Mesodermal cell (in vitro differentiated cells): ENCODE results near the gene COX8C.

Experiments
- H3K27ac ChIP-seq: 2 replicates; pipeline ENCODE4 v1.7.0; 2013; ENCODE audit warnings: mild to moderate bottlenecking, low read depth, low read length, moderate library complexity; ENCODE audit not compliant: severe bottlenecking
- H3K36me3 ChIP-seq: 2 replicates; pipeline ENCODE4 v1.7.1; 2013; ENCODE audit warnings: mild to moderate bottlenecking, low read length, moderate library complexity; ENCODE audit not compliant: control insufficient read depth, insufficient read depth
- H3K4me1 ChIP-seq: one replicate; pipeline ENCODE4 v1.7.1; 2013; ENCODE audit warnings: mild to moderate bottlenecking, low read length; ENCODE audit not compliant: insufficient read depth, control insufficient read depth, poor library complexity, severe bottlenecking
- H3K4me3 ChIP-seq: 2 replicates; pipeline ENCODE4 v1.7.0; 2013; ENCODE audit warnings: low read length, control low read depth, mild to moderate bottlenecking; ENCODE audit not compliant: insufficient read depth, poor library complexity, severe bottlenecking; ENCODE audit errors: extremely low read depth
- H3K9me3 ChIP-seq: 2 replicates; pipeline ENCODE4 v1.7.1; 2013; ENCODE audit warnings: mild to moderate bottlenecking, low read length, moderate library complexity; ENCODE audit not compliant: control insufficient read depth
- WGBS, 2 experiments: methylation state at CpG; one replicate each; pipeline ENCODE4 v1.1.5; 2013; ENCODE audit warnings: missing lambda C conversion rate in 2 of 2; ENCODE audit not compliant: insufficient coverage in 2 of 2; 5-methylcytosine and 5-hydroxymethylcytosine counted together

The COX8C gene

GRCh38 chr14:93308686-93309345 is 38.2 kb upstream of the COX8C start:
- H3K36me3 ChIP-seq: no peaks in the 10 kb centered on the region
- H3K27ac ChIP-seq: no peak overlapping the region
- WGBS, 2 experiments: 74 to 100% methylated on average over 1 to 2 of the region's 2 CpGs
- H3K4me3 ChIP-seq: no peak overlapping the region
- H3K4me1 ChIP-seq: peaks cover under 1% of the 10 kb centered on the region
- H3K9me3 ChIP-seq: no peaks in the 10 kb centered on the region

GRCh38 chr14:93309427-93309966 is 37.5 kb upstream of the COX8C start:
- WGBS, 2 experiments: 86 to 100% methylated on average over 1 to 2 of the region's 2 CpGs
- Histone ChIP-seq H3K4me1 (no peaks in the 10 kb centered on the region), H3K36me3 (no peaks in the 10 kb centered on the region), H3K27ac (no peak overlapping the region), H3K9me3 (no peaks in the 10 kb centered on the region), H3K4me3 (no peak overlapping the region)

GRCh38 chr14:93311082-93311481 is 35.9 kb upstream of the COX8C start:
- H3K4me3 ChIP-seq: no peak overlapping the region
- peaks cover 4% of the 10 kb centered on the region for H3K36me3 ChIP-seq
- H3K9me3 ChIP-seq: no peaks in the 10 kb centered on the region
- H3K4me1 ChIP-seq: no peaks in the 10 kb centered on the region
- WGBS, 2 experiments: 80 to 100% methylated on average over 1 of the region's 1 CpG
- no peak overlapping the region for H3K27ac ChIP-seq

GRCh38 chr14:93315575-93315974 is 31.4 kb upstream of the COX8C start:
- Histone ChIP-seq H3K9me3 (no peaks in the 10 kb centered on the region), H3K36me3 (peaks cover 10% of the 10 kb centered on the region), H3K4me3 (no peak overlapping the region), H3K27ac (no peak overlapping the region), H3K4me1 (peaks cover 35% of the 10 kb centered on the region)

GRCh38 chr14:93316716-93317115 is 30.3 kb upstream of the COX8C start:
- Histone ChIP-seq H3K36me3 (peaks cover 15% of the 10 kb centered on the region), H3K9me3 (no peaks in the 10 kb centered on the region), H3K4me3 (no peak overlapping the region), H3K27ac (no peak overlapping the region), H3K4me1 (peaks cover 39% of the 10 kb centered on the region)
- WGBS, 2 experiments: 89 to 100% methylated on average over 3 of the region's 4 CpGs

- 100% methylated on average over 1 of the region's 7 CpGs; no CpG with 5 or more reads in 1 of the 2 experiments for WGBS, 2 experiments
- H3K27ac ChIP-seq: peak overlapping the region; percentile 88
- no peak overlapping the region for H3K4me3 ChIP-seq
- peaks cover 39% of the 10 kb centered on the region for H3K4me1 ChIP-seq
- H3K36me3 ChIP-seq: peaks cover 15% of the 10 kb centered on the region
- H3K9me3 ChIP-seq: no peaks in the 10 kb centered on the region
These were observed 29.6 kb upstream of the COX8C start for GRCh38 chr14:93317210-93317874.

GRCh38 chr14:93317875-93318807 is 28.8 kb upstream of the COX8C start:
- H3K4me3 ChIP-seq: no peak overlapping the region
- peaks cover 40% of the 10 kb centered on the region for H3K4me1 ChIP-seq
- H3K27ac ChIP-seq: peak overlapping the region; percentile 88
- peaks cover 21% of the 10 kb centered on the region for H3K36me3 ChIP-seq
- H3K9me3 ChIP-seq: no peaks in the 10 kb centered on the region
- WGBS, 2 experiments: 76 to 89% methylated on average over 2 to 3 of the region's 6 CpGs

GRCh38 chr14:93318927-93319326 is 28.1 kb upstream of the COX8C start:
- Histone ChIP-seq H3K36me3 (peaks cover 23% of the 10 kb centered on the region), H3K9me3 (no peaks in the 10 kb centered on the region), H3K27ac (peak overlapping the region; percentile 88), H3K4me3 (no peak overlapping the region), H3K4me1 (peaks cover 42% of the 10 kb centered on the region)
- 75 to 80% methylated on average over 5 of the region's 5 CpGs for WGBS, 2 experiments

- Histone ChIP-seq H3K9me3 (no peaks in the 10 kb centered on the region), H3K27ac (no peak overlapping the region), H3K4me1 (peaks cover 42% of the 10 kb centered on the region), H3K36me3 (peaks cover 25% of the 10 kb centered on the region), H3K4me3 (no peak overlapping the region)
- no CpG with 5 or more reads among the region's 2 CpGs for WGBS, 2 experiments
These were observed 27.5 kb upstream of the COX8C start for GRCh38 chr14:93319494-93319893.

GRCh38 chr14:93319958-93320357 is 27.0 kb upstream of the COX8C start:
- Histone ChIP-seq H3K27ac (no peak overlapping the region), H3K4me3 (no peak overlapping the region)
- 87 to 88% methylated on average over 1 of the region's 1 CpG for WGBS, 2 experiments

More at GRCh38 chr14:93319958-93320357, 27.0 kb upstream of the COX8C start:
- peaks cover 42% of the 10 kb centered on the region for H3K4me1 ChIP-seq
- H3K36me3 ChIP-seq: peaks cover 28% of the 10 kb centered on the region
- H3K9me3 ChIP-seq: no peaks in the 10 kb centered on the region
